ENCODE results near the gene HORMAD2. TPM values are rescaled to one million over a fixed set of nuclear protein-coding genes. Genes with fewer than 3 reads are reported as not detected.

Gene HORMAD2
- total RNA-seq, 1 donor from 2014 or later = not detected

- Mint-ChIP-seq H3K4me3 (no peak overlapping the region), H3K27ac (peak overlapping the region; percentile 100), H3K36me3 (no peaks in the 10 kb centered on the region), H3K27me3 (ENCODE audit: low read depth) (no peaks in the 10 kb centered on the region), H3K4me1 (peaks cover 70% of the 10 kb centered on the region), H3K9me3 (no peaks in the 10 kb centered on the region)
- TF ChIP-seq, protein P1, sequence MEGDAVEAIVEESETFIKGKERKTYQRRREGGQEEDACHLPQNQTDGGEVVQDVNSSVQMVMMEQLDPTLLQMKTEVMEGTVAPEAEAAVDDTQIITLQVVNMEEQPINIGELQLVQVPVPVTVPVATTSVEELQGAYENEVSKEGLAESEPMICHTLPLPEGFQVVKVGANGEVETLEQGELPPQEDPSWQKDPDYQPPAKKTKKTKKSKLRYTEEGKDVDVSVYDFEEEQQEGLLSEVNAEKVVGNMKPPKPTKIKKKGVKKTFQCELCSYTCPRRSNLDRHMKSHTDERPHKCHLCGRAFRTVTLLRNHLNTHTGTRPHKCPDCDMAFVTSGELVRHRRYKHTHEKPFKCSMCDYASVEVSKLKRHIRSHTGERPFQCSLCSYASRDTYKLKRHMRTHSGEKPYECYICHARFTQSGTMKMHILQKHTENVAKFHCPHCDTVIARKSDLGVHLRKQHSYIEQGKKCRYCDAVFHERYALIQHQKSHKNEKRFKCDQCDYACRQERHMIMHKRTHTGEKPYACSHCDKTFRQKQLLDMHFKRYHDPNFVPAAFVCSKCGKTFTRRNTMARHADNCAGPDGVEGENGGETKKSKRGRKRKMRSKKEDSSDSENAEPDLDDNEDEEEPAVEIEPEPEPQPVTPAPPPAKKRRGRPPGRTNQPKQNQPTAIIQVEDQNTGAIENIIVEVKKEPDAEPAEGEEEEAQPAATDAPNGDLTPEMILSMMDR (IDR thresholded peaks at IDR 0.05; ENCODE audit: unreplicated experiment) = no peak
- DNase-seq (ENCODE audit: low spot score in 2 of 2, unreplicated experiment in 2 of 2) = no peak
Observed at GRCh38 chr22:30209642-30210041, 129.4 kb downstream of the HORMAD2 start.

DNA sequence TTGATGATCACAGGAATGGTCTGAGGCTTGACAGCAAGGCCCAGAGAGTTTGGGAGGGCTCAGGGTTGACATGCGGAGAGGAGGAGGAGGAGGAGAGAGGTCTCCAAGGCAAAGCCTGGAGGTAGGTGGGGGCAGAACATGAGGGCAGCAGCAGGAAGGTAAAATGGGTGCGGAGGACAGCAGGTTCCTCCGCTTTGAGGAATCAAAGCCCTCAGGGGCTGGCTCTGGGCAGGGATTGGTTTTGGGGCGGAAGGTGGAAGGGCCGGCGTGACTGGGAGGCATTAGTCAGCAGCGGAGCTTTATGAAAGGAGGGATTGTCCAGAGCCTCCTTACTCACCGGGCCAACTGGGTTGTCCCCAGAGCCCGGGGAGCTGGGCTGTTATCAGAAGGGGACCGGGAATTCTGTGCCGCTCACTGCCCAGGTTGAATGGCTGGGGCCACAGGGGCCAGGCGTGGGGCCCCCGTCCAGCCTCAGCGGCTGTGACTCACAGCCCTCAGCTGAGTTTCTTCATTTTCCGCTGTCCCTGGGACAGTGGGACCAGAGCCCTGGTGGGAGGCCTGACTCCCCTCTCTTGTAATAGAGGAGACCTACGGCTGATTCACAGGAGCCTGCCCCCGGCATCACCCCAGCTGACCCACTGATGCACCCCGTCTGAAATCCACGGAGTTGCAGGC, 130.1 kb downstream of the HORMAD2 start:
- no peaks in the 10 kb centered on the region for H3K27me3 Mint-ChIP-seq (ENCODE audit: low read depth)
- H3K4me3 Mint-ChIP-seq = no peak overlapping the region
- TF ChIP-seq, protein P1 (IDR thresholded peaks at IDR 0.05; ENCODE audit: unreplicated experiment) = no peak
- no peaks in the 10 kb centered on the region for H3K9me3 Mint-ChIP-seq
- no peaks in the 10 kb centered on the region for H3K36me3 Mint-ChIP-seq
- H3K4me1 Mint-ChIP-seq = peaks cover 71% of the 10 kb centered on the region
- no peak for DNase-seq (ENCODE audit: low spot score in 2 of 2, unreplicated experiment in 2 of 2)
- H3K27ac Mint-ChIP-seq = peak overlapping the region; percentile 100

DNA sequence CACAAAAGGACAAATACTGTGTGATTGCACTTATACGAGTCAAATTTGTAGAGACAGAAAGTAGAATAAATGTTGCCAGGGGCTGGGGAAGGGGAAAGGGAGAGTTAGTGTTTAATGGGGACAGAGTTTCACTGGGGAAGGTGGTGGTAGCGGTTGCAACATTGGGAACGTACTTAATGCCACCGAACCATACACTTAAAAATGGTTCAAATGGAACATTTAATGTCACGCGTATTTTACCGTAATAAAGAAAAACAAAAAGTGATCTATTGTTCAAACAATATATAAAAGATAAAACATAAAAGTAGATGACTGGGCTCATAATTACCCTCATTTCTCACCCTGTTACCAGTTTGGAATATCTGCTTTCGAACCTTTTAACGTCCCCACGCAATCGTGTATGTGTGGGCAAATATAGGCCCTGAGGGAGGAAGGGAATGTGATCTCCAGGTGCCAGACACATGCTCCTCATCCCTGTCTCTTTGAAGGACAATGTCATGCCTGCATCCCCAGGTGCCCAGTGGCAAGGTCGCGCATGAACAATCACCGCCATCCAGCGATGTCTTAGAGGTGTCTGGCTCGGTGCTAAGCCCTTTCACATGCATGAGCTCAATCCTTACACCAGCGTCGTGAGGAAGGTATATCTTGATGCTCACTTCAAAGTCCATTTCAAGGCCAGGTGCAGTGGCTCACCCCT, 131.0 kb downstream of the HORMAD2 start:
- no peak overlapping the region for H3K4me3 Mint-ChIP-seq
- H3K27ac Mint-ChIP-seq = peak overlapping the region; percentile 100
- peaks cover 65% of the 10 kb centered on the region for H3K4me1 Mint-ChIP-seq
- TF ChIP-seq, protein P1 (IDR thresholded peaks at IDR 0.05; ENCODE audit: unreplicated experiment) = no peak
- no peaks in the 10 kb centered on the region for H3K36me3 Mint-ChIP-seq
- no peaks in the 10 kb centered on the region for H3K27me3 Mint-ChIP-seq (ENCODE audit: low read depth)
- H3K9me3 Mint-ChIP-seq = no peaks in the 10 kb centered on the region
- no peak for DNase-seq (ENCODE audit: low spot score in 2 of 2, unreplicated experiment in 2 of 2)

DNA sequence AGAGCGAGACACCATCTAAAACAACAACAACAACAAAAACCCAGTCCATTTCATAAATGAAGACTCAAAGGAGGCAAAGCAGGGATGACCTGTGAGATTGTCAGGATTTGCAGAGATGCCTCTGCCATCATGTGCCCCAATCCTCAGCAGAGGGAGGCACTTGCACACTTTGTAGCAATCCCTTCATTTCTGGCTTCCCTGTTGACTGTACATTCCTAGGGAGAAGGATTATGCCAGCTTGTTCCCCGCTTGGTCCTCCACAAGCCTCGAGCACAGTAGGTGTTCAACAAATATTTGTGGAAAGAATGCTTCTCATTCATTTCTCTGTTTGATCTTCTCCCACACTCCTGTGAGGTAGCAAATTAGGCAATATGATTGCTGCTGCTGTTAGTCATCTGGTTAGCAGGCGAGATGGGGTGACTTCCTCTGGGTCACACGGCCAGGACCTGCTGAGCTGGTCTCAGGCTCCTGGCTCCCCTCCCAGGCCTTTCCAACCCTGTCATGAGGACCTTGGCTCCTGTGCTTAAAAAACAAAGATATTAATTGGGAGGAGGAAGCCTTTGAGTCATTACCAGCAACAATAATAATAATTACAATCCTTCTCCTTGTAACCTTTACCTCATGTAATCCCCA, 132.2 kb downstream of the HORMAD2 start:
- no peak overlapping the region for H3K4me3 Mint-ChIP-seq
- H3K4me1 Mint-ChIP-seq = peaks cover 56% of the 10 kb centered on the region
- TF ChIP-seq, protein P1 (IDR thresholded peaks at IDR 0.05; ENCODE audit: unreplicated experiment) = no peak
- H3K27me3 Mint-ChIP-seq (ENCODE audit: low read depth) = no peaks in the 10 kb centered on the region
- DNase-seq (ENCODE audit: low spot score in 2 of 2, unreplicated experiment in 2 of 2) = no peak
- no peaks in the 10 kb centered on the region for H3K9me3 Mint-ChIP-seq
- H3K27ac Mint-ChIP-seq = peak overlapping the region; percentile 54
- H3K36me3 Mint-ChIP-seq = no peaks in the 10 kb centered on the region

DNA sequence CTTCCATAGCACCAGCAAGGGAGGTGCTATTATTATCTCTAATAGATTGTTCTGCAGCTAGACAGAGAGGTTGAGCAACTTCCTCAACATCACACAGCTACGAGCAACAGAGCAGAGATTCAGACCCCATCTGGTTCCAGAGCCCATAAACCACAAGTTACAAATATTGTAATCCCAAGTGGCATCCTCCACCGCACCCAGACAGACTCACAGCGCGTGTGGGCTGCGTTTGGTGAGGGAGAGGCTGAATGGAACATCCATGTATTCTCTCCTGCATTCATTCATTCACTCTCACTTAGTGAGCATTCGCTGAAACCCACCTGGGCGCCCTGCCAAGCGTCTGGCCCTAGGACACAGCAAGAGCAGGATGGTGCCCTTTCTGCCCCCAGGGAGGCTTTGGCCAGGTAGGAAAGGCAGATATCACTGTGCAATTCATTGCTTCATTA, 132.8 kb downstream of the HORMAD2 start:
- H3K4me1 Mint-ChIP-seq = peaks cover 55% of the 10 kb centered on the region
- TF ChIP-seq, protein P1 (IDR thresholded peaks at IDR 0.05; ENCODE audit: unreplicated experiment) = no peak
- H3K4me3 Mint-ChIP-seq = no peak overlapping the region
- no peak for DNase-seq (ENCODE audit: low spot score in 2 of 2, unreplicated experiment in 2 of 2)
- H3K27me3 Mint-ChIP-seq (ENCODE audit: low read depth) = no peaks in the 10 kb centered on the region
- no peaks in the 10 kb centered on the region for H3K36me3 Mint-ChIP-seq
- no peaks in the 10 kb centered on the region for H3K9me3 Mint-ChIP-seq
- H3K27ac Mint-ChIP-seq = peak overlapping the region; percentile 54
